Erythroblast (primary cell): Measurements from ENCODE around the gene SUPT3H.

Experiments
- GATA1 ChIP-seq: IDR thresholded peaks from 2 replicates; pipeline ENCODE4 v1.6.1; 2011; ENCODE audit warnings: low read depth, mild to moderate bottlenecking, control low read depth, low read length, moderate library complexity
- POLR2A ChIP-seq: IDR thresholded peaks from 2 replicates; pipeline ENCODE4 v1.6.1; 2011; ENCODE audit warnings: mild to moderate bottlenecking, low read length

- TF ChIP-seq POLR2A (no peak), GATA1 (no peak)
These were observed 124.3 kb downstream of the SUPT3H start for GRCh38 chr6:45253453-45253852.
